Body of pancreas (tissue), 4 donors: ENCODE results near the gene EID1.

Experiments used
- POLR2A ChIP-seq, 3 donors: fragments of 450-650 bp; IDR thresholded peaks; one replicate each; pipeline ENCODE4 v1.6.1; 2016; ENCODE audit warnings: antibody characterized with exemption in 3 of 3, mild to moderate bottlenecking in 2 of 3
- TF ChIP-seq, protein P1 (sequence below), 7 experiments: fragments of 450-650 bp in 4 of 7; fragments of 200-600 bp in 3 of 7; sonication (generic) in 3 of 7; IDR thresholded peaks; one replicate each; pipeline ENCODE4 v1.5.1; 2016 to 2019; ENCODE audit warnings: antibody characterized with exemption in 7 of 7

GRCh38 chr15:48883699-48884098, 5.8 kb downstream of the EID1 start:
- TF ChIP-seq, protein P1, sequence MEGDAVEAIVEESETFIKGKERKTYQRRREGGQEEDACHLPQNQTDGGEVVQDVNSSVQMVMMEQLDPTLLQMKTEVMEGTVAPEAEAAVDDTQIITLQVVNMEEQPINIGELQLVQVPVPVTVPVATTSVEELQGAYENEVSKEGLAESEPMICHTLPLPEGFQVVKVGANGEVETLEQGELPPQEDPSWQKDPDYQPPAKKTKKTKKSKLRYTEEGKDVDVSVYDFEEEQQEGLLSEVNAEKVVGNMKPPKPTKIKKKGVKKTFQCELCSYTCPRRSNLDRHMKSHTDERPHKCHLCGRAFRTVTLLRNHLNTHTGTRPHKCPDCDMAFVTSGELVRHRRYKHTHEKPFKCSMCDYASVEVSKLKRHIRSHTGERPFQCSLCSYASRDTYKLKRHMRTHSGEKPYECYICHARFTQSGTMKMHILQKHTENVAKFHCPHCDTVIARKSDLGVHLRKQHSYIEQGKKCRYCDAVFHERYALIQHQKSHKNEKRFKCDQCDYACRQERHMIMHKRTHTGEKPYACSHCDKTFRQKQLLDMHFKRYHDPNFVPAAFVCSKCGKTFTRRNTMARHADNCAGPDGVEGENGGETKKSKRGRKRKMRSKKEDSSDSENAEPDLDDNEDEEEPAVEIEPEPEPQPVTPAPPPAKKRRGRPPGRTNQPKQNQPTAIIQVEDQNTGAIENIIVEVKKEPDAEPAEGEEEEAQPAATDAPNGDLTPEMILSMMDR (IDR thresholded peaks at IDR 0.05): no peak
- TF ChIP-seq POLR2A (IDR thresholded peaks at IDR 0.05): no peak
